Heart left ventricle (tissue), 13 donors: ENCODE measurements around the gene TMEM80.

Experiments
- POLR2A ChIP-seq, 2 donors: fragments of 450-650 bp; IDR thresholded peaks; one replicate each; pipeline ENCODE4 v1.6.1; 2017; ENCODE audit warnings: antibody characterized with exemption in 2 of 2, mild to moderate bottlenecking in 2 of 2, moderate library complexity in 2 of 2
- TF ChIP-seq, protein P1 (sequence below), 12 donors: fragments of 200-600 bp; sonication (generic) in 4 of 12; IDR thresholded peaks; one replicate each; pipeline versions ENCODE4 v1.5.0 to v1.8.0; 2018 to 2022; ENCODE audit warnings: antibody characterized with exemption in 12 of 12, mild to moderate bottlenecking in 5 of 12
- donor health status: ischemic (EF 13 %, LVEDD 7.1; RV severe dilation, severe dysfunction).
- donor health status: DM: no; HTN: yes; CAD: no.
- donor health status: DM: no; HTN: no; CAD: no.
- donor health status: ischemic (EF 25% LVEDD 6.9; RV normal size, moderate dysfunction).
- donor health status: ischemic (EF 25% LVEDD 5.7; RV mildly dilated, moderate dysfunction).
- donor health status: ischemic (EF 35%, LVEDD 5.7; RV mildly dilated, moderate dysfunction).
- donor health status: nonischemic (EF 11% LVEDD 7.7; RV severe dilation, severe dysfunction).
- donor health status: DM: yes; HTN: yes; CAD: no.
- donor health status: PGD.
- donor health status: ischemic (EF 29% LVEDD 5.4; RV normal size, mild dysfunction).
- donor health status: nonischemic (EF 23%, LVEDD 6.1; RV moderate dilation, normal function).

DNA sequence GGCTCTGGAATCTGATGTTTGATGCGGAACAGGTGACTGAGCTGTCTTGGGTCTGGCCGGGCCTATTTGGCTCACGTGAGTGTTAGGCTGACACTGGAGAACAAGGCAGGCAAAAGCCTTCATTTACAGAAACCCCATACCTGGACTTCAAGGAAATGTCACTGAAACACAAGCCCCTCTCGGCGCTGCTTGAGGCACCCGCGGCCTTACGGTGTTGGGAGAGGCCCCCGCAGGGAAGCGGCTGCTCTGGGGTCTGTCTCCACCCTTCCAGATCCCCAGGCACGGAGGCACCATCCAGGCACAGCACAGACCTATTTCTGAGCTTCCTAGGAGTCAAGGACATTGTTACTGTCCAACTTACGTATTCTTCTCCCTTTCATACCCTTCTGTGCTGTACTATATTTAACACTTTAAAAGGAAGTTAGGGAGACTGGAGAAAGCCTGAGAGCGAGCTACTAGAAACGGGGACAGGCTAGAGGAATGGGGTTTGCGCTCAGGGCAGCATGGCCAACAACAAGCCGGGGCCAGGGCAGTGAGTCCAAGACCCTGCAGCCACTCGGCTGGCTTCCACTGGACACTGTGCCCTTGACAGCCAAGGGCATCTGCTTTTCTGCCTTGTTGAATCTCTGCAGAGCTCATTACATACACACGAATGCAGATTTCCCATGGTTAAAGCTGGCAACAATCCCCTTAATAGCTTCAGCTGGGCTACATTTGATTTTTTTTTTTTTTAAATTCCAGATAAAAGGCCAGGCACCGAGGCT, 34.8 kb upstream of the TMEM80 start:
- TF ChIP-seq, protein P1, sequence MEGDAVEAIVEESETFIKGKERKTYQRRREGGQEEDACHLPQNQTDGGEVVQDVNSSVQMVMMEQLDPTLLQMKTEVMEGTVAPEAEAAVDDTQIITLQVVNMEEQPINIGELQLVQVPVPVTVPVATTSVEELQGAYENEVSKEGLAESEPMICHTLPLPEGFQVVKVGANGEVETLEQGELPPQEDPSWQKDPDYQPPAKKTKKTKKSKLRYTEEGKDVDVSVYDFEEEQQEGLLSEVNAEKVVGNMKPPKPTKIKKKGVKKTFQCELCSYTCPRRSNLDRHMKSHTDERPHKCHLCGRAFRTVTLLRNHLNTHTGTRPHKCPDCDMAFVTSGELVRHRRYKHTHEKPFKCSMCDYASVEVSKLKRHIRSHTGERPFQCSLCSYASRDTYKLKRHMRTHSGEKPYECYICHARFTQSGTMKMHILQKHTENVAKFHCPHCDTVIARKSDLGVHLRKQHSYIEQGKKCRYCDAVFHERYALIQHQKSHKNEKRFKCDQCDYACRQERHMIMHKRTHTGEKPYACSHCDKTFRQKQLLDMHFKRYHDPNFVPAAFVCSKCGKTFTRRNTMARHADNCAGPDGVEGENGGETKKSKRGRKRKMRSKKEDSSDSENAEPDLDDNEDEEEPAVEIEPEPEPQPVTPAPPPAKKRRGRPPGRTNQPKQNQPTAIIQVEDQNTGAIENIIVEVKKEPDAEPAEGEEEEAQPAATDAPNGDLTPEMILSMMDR (IDR thresholded peaks at IDR 0.05), result no peak
- TF ChIP-seq POLR2A (IDR thresholded peaks at IDR 0.05), result no peak
